HepG2 (cell line): ENCODE data around the gene PPM1M. TPM values are rescaled to one million over a fixed set of nuclear protein-coding genes. Genes with fewer than 3 reads are reported as not detected.

Experiments used
- BCL6 ChIP-seq: IDR thresholded peaks from 2 replicates; pipeline ENCODE4 v1.6.1; 2016; ENCODE audit warnings: missing genetic modification reagents, missing compliant biosample characterization
- FOXA3 ChIP-seq: IDR thresholded peaks from 2 replicates; pipeline ENCODE4 v1.6.1; 2016; ENCODE audit warnings: missing genetic modification reagents, missing compliant biosample characterization
- FOXK1 ChIP-seq: sonication (generic); formaldehyde crosslinking; IDR thresholded peaks from 2 replicates; pipeline ENCODE4 v1.4.0; 2020; ENCODE audit warnings: low read depth, missing genetic modification reagents, borderline replicate concordance
- HDAC2 ChIP-seq: sonication (generic); formaldehyde crosslinking; IDR thresholded peaks from 2 replicates; pipeline ENCODE4 v1.4.0; 2020; ENCODE audit warnings: missing genetic modification reagents
- KDM2A ChIP-seq: sonication (generic); formaldehyde crosslinking; IDR thresholded peaks from 2 replicates; pipeline ENCODE4 v1.4.0; 2020; ENCODE audit warnings: low read depth, missing genetic modification reagents, borderline replicate concordance
- KLF16 ChIP-seq, 2 experiments: sonication (generic) in 1 of 2; formaldehyde crosslinking in 1 of 2; IDR thresholded peaks; 2 replicates each; pipeline versions ENCODE4 v1.6.1 to v1.8.0; 2016 to 2023; ENCODE audit warnings: missing genetic modification reagents in 2 of 2, missing compliant biosample characterization in 1 of 2
- MAZ ChIP-seq, 2 experiments: sonication (generic) in 1 of 2; formaldehyde crosslinking in 1 of 2; IDR thresholded peaks; 2 replicates each; pipeline versions ENCODE4 v1.5.0 to v1.6.1; 2012 to 2020; ENCODE audit warnings: low read depth in 2 of 2, mild to moderate bottlenecking in 2 of 2, borderline replicate concordance in 1 of 2, improper control_type of control experiment in 1 of 2, low read length in 1 of 2, missing genetic modification reagents in 1 of 2, moderate library complexity in 1 of 2
- MYC ChIP-seq: sonication (generic); formaldehyde crosslinking; IDR thresholded peaks from 2 replicates; pipeline ENCODE4 v1.9.0; 2021; ENCODE audit warnings: missing genetic modification reagents, borderline replicate concordance
- NFKBIZ ChIP-seq: IDR thresholded peaks from 2 replicates; pipeline ENCODE4 v1.6.1; 2018; ENCODE audit warnings: missing genetic modification reagents, missing compliant biosample characterization
- NRL ChIP-seq: sonication (generic); formaldehyde crosslinking; IDR thresholded peaks from 2 replicates; pipeline ENCODE4 v1.5.0; 2020; ENCODE audit warnings: missing genetic modification reagents, mild to moderate bottlenecking, moderate library complexity, borderline replicate concordance
- PCBP1 ChIP-seq: fragments of 200-400 bp; formaldehyde crosslinking; IDR thresholded peaks from 2 replicates; pipeline ENCODE4 v1.6.1; 2017; ENCODE audit warnings: mild to moderate bottlenecking, low read depth, low read length, borderline replicate concordance
- SAP130 ChIP-seq: IDR thresholded peaks from 2 replicates; pipeline ENCODE4 v1.6.1; 2016; ENCODE audit warnings: low read depth
- SETDB1 ChIP-seq: sonication (generic); formaldehyde crosslinking; IDR thresholded peaks from 2 replicates; pipeline ENCODE4 v1.5.1; 2020; ENCODE audit warnings: missing genetic modification reagents, mild to moderate bottlenecking, borderline replicate concordance
- YEATS4 ChIP-seq: sonication (generic); formaldehyde crosslinking; IDR thresholded peaks from 2 replicates; pipeline ENCODE4 v1.4.0; 2020; ENCODE audit warnings: missing genetic modification reagents, borderline replicate concordance
- ZFP82 ChIP-seq: sonication (generic); formaldehyde crosslinking; IDR thresholded peaks from 2 replicates; pipeline ENCODE4 v1.5.1; 2020; ENCODE audit warnings: mild to moderate bottlenecking, missing genetic modification reagents, borderline replicate concordance
- ZFX ChIP-seq: sonication (generic); formaldehyde crosslinking; IDR thresholded peaks from 2 replicates; pipeline ENCODE4 v1.4.0; 2020; ENCODE audit warnings: mild to moderate bottlenecking, low read depth, missing genetic modification reagents, moderate library complexity
- ZMYM2 ChIP-seq: sonication (generic); formaldehyde crosslinking; IDR thresholded peaks from 2 replicates; pipeline ENCODE4 v1.8.0; 2022; ENCODE audit warnings: mild to moderate bottlenecking, missing genetic modification reagents
- ZNF691 ChIP-seq: sonication (generic); formaldehyde crosslinking; IDR thresholded peaks from 2 replicates; pipeline ENCODE4 v1.4.0; 2020; ENCODE audit warnings: missing genetic modification reagents, low read depth, mild to moderate bottlenecking, borderline replicate concordance
- polyA plus RNA-seq, 8 experiments: library from polyadenylated mRNA; depleted of rRNA in 3 of 8; stranded (reverse) in 7 of 8; unstranded in 1 of 8; fragments of >200 nt; fragmentation: Illumina TruSeq in 4 of 8; extraction: Trizol in 4 of 8; gene quantifications; 2 replicates each; pipeline versions ENCODE4 v1.2.1 to v1.2.3, GENCODE V29; 2011 to 2016; ENCODE audit warnings: low read depth in 4 of 8, missing spikeins in 1 of 8, mixed read lengths in 1 of 8; ENCODE audit not compliant: insufficient read depth in 1 of 8
- total RNA-seq, 5 experiments: library from RNA; depleted of rRNA; stranded (reverse); fragments of >200 nt; fragmentation: Illumina TruSeq; extraction: Trizol; gene quantifications; 2 replicates each; pipeline ENCODE4 v1.2.3, GENCODE V29; 2016; ENCODE audit warnings: low read depth in 1 of 5
- TF ChIP-seq, protein P1 (sequence below): sonication (generic); formaldehyde crosslinking; IDR thresholded peaks from 2 replicates; pipeline ENCODE4 v1.8.1; 2023; ENCODE audit warnings: mild to moderate bottlenecking, missing genetic modification reagents, borderline replicate concordance
- TF ChIP-seq, protein P2 (sequence below): sonication (generic); formaldehyde crosslinking; IDR thresholded peaks from 2 replicates; pipeline ENCODE4 v1.4.0; 2020; ENCODE audit warnings: mild to moderate bottlenecking, missing genetic modification reagents
- TF ChIP-seq, protein P3 (sequence below): sonication (generic); formaldehyde crosslinking; IDR thresholded peaks from 2 replicates; pipeline ENCODE4 v1.5.0; 2020; ENCODE audit warnings: mild to moderate bottlenecking, missing genetic modification reagents
- TF ChIP-seq, protein P4 (sequence below): sonication (generic); formaldehyde crosslinking; IDR thresholded peaks from 2 replicates; pipeline ENCODE4 v1.5.1; 2020; ENCODE audit warnings: missing genetic modification reagents, mild to moderate bottlenecking, borderline replicate concordance

The PPM1M gene
- total and polyA plus RNA-seq, 2 of the 13 experiments (the other 11 are each of a cell fraction or from before 2014, with no cell fraction given), result 2.5 to 5.9 TPM

DNA sequence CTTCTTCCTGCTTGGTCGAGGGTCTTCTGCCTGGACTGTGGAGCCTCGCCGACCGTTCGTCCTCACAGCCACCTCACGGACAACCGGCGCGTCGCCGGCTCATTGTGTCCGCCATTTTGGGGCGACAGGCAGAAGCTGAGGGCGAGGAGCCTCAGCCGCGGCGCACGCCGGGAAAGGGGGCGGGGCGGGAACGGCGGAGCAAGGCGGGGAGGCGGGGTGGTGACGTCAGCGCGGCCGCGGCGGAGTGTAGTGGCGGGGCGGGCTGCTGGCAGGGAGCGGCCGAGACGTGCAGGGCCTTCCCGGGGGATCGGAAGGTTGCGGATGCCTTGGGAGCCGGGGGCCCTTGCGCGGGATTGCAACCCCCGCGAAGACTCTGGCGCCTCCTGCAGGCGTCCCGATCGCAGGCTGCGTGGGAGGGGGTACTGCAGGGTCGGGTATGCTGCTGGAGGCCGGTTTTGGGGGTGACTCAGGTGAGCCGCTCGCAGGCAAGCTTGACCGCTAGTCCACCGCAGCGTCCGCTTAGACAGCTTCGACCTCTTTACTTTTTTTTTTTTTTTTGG, 33.0 kb downstream of the PPM1M start, which contains the start of gene WDR82 (continued):
- 0 out of 2 replicates have a peak, but pooled peaks have one; percentile 9 for TF ChIP-seq ZFP82 (CRISPR knock-in tag)
- TF ChIP-seq, protein P1, sequence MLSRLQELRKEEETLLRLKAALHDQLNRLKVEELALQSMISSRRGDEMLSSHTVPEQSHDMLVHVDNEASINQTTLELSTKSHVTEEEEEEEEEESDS (CRISPR knock-in tag), result 0 out of 2 replicates have a peak, but pooled peaks have one; percentile 16
- TF ChIP-seq ZFX (CRISPR knock-in tag), result peak; percentile 67
- TF ChIP-seq SETDB1 (CRISPR knock-in tag), result no peak
- TF ChIP-seq KDM2A, result peak; percentile 79
- TF ChIP-seq ZNF691 (CRISPR knock-in tag), result 0 out of 2 replicates have a peak, but pooled peaks have one; percentile 50
- 0 out of 2 replicates have a peak, but pooled peaks have one; percentile 28 for TF ChIP-seq PCBP1
- TF ChIP-seq MAZ (IDR thresholded peaks at IDR 0.05; ENCODE audit: borderline replicate concordance, low read depth, low read length), result 0 out of 2 replicates have a peak, but pooled peaks have one; percentile 37
- TF ChIP-seq MAZ (CRISPR knock-in tag; IDR thresholded peaks at IDR 0.05; ENCODE audit: low read depth), result peak; percentile 94
- peak; percentile 39; the same call in 1 of the 2 replicates for TF ChIP-seq HDAC2 (CRISPR knock-in tag)
- peak; percentile 63 for TF ChIP-seq YEATS4
- TF ChIP-seq NFKBIZ (CRISPR knock-in tag), result peak; percentile 27; the same call in 1 of the 2 replicates
- 0 out of 2 replicates have a peak, but pooled peaks have one; percentile 44 for TF ChIP-seq ZMYM2 (CRISPR knock-in tag)
- TF ChIP-seq, protein P2, sequence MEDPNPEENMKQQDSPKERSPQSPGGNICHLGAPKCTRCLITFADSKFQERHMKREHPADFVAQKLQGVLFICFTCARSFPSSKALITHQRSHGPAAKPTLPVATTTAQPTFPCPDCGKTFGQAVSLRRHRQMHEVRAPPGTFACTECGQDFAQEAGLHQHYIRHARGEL (CRISPR knock-in tag), result no peak
- TF ChIP-seq KLF16 (CRISPR knock-in tag; IDR thresholded peaks at IDR 0.05), result peak in 1 of 2 experiments; percentile 86; a peak in 2 of 4 replicates
- TF ChIP-seq SAP130 (CRISPR knock-in tag), result peak; percentile 44; the same call in 1 of the 2 replicates
- TF ChIP-seq FOXA3 (CRISPR knock-in tag), result peak; percentile 36; the same call in 1 of the 2 replicates
- TF ChIP-seq MYC (CRISPR knock-in tag), result peak; percentile 77
- TF ChIP-seq BCL6, result 0 out of 2 replicates have a peak, but pooled peaks have one; percentile 30
- TF ChIP-seq, protein P3, sequence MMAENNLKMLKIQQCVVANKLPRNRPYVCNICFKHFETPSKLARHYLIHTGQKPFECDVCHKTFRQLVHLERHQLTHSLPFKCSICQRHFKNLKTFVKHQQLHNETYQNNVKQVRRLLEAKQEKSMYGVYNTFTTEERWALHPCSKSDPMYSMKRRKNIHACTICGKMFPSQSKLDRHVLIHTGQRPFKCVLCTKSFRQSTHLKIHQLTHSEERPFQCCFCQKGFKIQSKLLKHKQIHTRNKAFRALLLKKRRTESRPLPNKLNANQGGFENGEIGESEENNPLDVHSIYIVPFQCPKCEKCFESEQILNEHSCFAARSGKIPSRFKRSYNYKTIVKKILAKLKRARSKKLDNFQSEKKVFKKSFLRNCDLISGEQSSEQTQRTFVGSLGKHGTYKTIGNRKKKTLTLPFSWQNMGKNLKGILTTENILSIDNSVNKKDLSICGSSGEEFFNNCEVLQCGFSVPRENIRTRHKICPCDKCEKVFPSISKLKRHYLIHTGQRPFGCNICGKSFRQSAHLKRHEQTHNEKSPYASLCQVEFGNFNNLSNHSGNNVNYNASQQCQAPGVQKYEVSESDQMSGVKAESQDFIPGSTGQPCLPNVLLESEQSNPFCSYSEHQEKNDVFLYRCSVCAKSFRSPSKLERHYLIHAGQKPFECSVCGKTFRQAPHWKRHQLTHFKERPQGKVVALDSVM (CRISPR knock-in tag), result 0 out of 2 replicates have a peak, but pooled peaks have one; percentile 1
- 0 out of 2 replicates have a peak, but pooled peaks have one; percentile 29 for TF ChIP-seq FOXK1 (CRISPR knock-in tag)
- peak; percentile 76 for TF ChIP-seq NRL
- TF ChIP-seq, protein P4, sequence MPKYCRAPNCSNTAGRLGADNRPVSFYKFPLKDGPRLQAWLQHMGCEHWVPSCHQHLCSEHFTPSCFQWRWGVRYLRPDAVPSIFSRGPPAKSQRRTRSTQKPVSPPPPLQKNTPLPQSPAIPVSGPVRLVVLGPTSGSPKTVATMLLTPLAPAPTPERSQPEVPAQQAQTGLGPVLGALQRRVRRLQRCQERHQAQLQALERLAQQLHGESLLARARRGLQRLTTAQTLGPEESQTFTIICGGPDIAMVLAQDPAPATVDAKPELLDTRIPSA (CRISPR knock-in tag), result peak; percentile 89; the same call in 1 of the 2 replicates
